Measurements from ENCODE around the gene MYH11.
"Not testable (repeated sequence)": the region's sequence is repeated elsewhere in the genome, so short reads cannot be mapped to it uniquely, and the experiment has no call there.

- TF ChIP-seq CTCF (optimal IDR thresholded peaks at IDR 0.05 in 1 of 3, IDR thresholded peaks at IDR 0.05 in 1 of 3, conservative IDR thresholded peaks at IDR 0.05 in 1 of 3; ENCODE audit: extremely low read depth in 1 of 3, insufficient read depth in 2 of 3, low read length in 3 of 3); EZH2 (IDR thresholded peaks at IDR 0.05; ENCODE audit: low read length): not testable (repeated sequence)
Observed at GRCh38 chr16:15672127-15672513, 184.7 kb downstream of the MYH11 start.
